Hypothalamus (tissue), 51 donors: ENCODE measurements around the gene ANKHD1.

Experiments
- DNase-seq, 51 donors: peaks; one replicate each; lab custom pipeline; 2025; lab: John Stamatoyannopoulos, UW

The ANKHD1 gene

GRCh38 chr5:140367256-140368013 lies 34.2 kb upstream of the ANKHD1 start:
- DNase-seq = no peak

- DNase-seq = no peak
Measured at GRCh38 chr5:140371356-140372151, 30.1 kb upstream of the ANKHD1 start.

- DNase-seq = peak in 33 of 51 donors; percentile 6 to 75 (median 30)
Measured at GRCh38 chr5:140372971-140373487, 28.6 kb upstream of the ANKHD1 start.

DNA sequence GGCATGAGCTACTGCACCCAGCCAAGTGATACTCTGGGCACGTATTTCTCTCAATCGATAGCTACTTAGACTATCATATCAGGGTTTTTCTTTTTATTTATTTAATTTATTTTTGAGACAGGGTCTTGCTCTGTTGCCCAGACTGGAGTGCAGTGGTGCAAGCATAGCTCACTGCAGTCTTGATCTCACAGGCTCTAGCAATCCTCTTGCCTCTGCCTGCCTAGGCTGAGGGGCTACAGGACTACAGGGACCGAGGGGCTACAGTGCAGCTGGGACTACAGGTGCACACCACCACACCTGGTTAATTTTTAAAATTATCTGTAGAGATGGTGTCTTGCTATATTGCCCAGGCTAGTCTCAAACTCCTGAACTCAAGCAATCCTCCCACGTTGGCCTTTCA lies 20.3 kb upstream of the ANKHD1 start:
- DNase-seq = no peak

DNA sequence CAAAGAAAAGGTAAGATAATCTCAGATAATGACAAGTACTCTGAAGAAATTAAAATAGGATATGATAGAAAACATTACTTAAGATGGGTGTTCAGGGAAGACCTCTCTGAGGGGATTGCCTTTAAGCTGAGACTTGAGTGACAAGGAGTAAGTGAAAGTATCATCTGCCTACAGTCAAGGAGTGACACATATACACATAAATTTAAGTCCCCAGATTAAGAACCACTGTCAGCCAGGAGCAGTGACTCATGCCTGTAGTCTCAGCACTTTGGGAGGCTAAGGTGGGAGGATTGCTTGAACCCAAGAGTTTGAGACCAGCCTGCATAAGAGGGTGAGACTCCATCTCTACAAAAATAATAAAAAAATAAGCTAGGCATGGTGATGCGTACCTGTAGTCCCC lies 19.7 kb upstream of the ANKHD1 start:
- no peak for DNase-seq

DNA sequence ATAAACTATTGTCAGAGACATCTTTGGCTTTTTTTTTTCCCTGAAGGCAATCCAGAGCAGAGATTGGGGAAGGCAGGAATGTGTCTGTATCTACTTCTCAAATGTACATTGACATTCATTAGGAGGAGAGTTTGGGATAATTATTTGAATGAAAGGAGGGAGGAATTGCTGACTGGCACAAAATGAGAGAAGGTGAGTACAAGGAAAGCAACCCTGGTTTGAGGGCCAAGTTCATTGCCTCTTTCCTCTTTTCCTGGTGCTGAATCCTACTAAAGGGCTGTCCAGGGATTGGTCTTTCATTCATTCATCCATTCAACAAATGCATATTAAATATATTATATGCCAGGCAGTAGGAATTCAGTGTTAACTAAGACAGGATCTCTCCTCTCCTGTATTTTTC lies 18.8 kb upstream of the ANKHD1 start:
- DNase-seq = no peak

GRCh38 chr5:140383300-140383699 lies 18.3 kb upstream of the ANKHD1 start:
- no peak for DNase-seq

DNA sequence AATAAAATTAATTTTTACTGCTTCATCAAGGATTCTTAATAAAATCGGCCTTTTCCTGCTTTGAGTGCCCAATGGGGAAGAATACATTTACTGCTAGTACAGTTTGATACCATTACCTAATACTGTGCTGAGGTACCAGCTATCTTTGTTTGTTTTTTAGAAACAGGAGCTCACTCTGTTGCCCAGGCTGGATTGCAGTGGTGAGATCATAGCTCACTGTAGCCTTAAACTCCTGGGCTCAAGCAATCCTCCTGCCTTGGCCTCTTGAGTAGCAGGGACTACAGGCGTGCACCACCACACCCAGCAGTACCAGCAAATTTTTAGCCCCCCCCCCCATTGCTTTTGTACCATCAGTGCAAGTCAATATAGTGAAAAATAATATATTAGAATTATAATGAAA lies 13.6 kb upstream of the ANKHD1 start:
- no peak for DNase-seq

- DNase-seq = no peak
Measured at GRCh38 chr5:140391312-140391711, 10.3 kb upstream of the ANKHD1 start.

- DNase-seq = no peak
Measured at GRCh38 chr5:140391732-140392131, 9.9 kb upstream of the ANKHD1 start.

GRCh38 chr5:140393738-140394137 lies 7.9 kb upstream of the ANKHD1 start:
- DNase-seq = no peak

- DNase-seq = no peak
Measured at GRCh38 chr5:140398379-140398811, 3.2 kb upstream of the ANKHD1 start.

DNA sequence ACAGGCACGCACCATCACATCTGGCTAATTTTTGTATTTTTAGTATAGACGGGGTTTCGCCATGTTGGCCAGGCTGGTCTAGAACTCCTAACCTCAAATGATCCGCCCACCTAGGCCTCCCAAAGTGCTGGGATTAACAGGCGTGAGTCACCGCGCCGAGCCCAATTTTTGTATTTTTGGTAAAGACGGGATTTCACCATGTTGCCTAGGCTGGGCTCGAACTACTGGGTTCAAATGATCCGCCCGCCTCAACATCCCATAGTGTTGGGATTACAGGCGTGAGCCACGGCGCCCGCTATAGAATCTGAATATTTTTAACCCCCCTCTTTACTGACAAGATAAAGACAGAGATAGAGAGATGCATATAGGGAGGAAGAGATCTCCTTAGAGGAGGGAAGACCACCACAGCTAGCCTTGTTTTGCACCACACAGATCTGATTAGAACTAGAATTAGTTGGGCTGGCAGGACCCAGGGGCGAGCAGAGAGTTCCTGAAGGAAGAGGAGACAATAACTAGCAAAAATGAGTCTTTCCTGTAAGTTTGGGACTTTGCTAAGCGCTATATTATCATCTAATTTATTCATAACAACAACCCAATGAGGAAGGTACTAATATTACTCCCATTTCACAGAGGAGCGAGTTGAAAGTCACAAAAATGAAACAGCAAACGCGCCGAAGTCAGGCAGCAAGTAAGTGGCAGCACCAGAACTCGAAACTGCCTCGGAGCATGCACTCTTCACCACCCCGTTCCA lies 1.5 kb upstream of the ANKHD1 start:
- DNase-seq = peak in 1 of 51 donors; percentile 44

DNA sequence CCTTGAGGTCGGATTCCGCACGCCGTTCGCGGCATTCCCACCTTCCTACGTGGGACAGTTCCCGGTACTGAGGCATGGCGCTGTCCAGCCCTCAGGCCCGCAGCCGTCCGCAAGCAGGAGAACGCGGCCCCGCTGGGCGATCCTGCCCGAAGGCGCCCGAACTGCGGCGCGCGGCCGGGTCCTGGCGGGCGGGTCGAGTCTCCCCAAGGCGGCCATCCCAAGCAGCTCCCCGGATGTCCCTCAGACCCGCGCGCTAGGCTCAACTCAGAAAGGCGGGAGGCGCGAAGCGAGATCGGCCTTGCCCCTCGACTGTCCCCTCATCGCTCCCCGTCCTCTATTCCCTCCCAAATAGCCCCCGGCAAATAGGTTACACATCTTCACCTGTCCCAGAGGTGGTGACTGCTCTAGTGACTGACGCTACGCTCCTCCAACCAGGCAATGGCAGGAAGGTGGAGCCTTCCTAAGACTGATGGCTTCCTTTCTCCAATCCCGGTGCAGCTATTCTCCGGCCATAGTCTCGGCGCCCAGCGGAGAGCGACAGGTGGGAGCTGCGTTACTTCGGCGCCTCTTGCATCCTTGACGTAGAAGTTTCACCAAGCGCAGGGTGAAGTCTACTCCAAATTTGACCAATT lies 787 bp upstream of the ANKHD1 start:
- peak in 50 of 51 donors; percentile 76 to 100 (median 94) for DNase-seq

DNA sequence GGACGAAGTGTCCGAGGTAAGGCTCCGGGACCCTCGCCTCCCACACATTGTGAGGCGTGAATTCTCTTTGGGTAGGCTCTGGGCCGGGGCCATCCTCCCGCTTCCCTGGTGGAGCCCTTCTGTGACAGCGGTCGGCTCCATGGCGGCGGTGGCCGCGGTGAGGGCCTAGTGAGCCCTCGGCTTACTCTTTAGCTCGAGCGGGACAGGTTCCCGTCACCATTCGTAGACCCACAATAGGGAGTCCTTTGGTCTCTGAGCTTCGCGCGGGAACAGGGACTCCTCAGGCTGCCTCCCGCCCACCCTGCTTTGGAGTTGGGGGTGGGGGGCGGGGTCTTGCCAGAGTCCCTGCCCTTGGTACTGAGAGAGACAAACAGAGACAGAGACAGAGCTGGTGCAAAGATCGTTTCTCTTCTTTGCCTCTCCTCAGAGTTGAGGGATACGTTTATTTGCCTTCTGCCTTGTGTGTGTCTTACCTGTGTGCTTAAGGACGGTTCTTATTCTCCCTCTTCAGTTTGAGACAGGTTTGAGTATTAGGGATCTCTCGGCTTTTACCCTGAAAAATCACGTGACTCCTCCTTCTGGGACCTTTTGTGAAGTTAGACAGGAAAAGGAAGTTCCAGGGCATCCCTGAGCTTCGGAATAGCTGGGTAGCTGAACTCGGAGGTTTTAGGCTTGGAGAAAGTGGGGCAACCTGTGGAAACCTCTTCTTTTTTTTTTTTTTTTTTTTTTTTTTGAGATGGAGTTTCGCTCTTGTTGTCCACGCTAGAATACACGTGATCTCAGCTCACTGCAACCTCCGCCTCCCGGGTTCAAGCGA lies 833 bp downstream of the ANKHD1 start:
- DNase-seq = peak in 28 of 51 donors; percentile 4 to 55 (median 28)

DNA sequence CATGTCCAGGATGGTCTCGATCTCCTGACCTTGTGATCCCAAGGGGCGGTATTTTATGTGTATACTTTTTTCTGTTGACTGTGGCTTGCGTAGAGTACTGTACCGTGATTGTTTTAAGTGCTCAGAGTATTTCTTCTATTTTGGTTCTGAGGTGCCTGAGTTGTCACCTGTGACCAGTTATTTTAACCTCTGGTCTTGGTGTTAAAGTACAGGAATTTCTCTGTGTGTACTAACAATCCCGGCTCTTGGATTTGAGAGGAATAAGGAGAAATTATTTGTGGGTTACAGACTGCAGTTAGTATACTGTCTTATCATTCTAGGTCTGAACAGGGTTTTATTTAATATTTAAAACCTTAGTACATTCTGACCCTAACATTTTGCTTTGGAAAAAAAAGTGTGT lies 2.0 kb downstream of the ANKHD1 start:
- DNase-seq = no peak

DNA sequence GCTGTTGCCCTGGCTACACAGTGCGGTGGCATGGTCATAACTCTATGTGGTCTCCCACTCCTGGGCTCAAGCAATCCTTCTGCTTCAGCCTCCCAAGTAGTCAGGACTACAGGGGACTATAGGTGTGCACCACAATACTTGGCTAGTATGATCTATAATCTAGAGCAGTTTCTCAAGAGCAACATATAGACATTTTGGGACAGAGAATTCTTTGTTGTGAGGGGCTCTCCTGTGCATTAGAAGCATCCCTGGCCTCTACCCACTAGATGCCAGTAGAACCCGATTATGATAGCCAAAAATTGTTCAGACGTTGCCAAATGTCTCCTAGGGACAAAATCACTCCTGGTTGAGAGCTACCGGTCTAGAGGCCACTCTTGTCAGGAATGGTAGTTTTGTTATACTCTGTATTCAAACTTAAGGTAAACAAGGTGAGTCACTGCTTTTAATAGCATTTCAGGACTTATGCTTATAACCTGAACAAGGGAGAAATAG lies 7.2 kb downstream of the ANKHD1 start:
- DNase-seq = no peak

DNA sequence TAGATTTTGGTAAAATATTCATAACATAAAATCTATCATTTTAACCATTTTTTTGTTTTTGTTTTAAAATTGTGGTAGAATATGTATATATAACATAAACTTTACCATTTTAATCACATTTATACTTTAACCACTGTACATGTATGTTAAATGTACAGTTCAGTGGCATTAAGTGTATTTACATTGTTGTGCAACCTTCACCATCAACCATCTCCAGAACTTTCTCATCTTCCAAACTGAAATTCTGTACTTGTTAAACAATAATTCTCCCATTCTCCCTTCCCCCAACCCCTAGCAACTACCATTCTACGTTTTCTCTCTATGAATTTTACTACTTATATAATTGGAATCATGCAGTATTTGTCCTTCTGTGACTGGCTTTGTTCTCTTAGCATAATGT lies 11.6 kb downstream of the ANKHD1 start:
- DNase-seq = no peak

GRCh38 chr5:140417235-140417634 lies 15.6 kb downstream of the ANKHD1 start:
- no peak for DNase-seq
